Measurements from ENCODE around the gene RPS10.
"Not testable (repeated sequence)": the region's sequence is repeated elsewhere in the genome, so short reads cannot be mapped to it uniquely, and the experiment has no call there.

The RPS10 gene

GRCh38 chr6:34447386-34447785, 21.5 kb upstream of the RPS10 start:
- DNase-seq, result no peak

GRCh38 chr6:34445313-34445860, 19.5 kb upstream of the RPS10 start:
- no peak for DNase-seq

- no peak for DNase-seq
Observed at GRCh38 chr6:34441526-34441925, 15.7 kb upstream of the RPS10 start.

GRCh38 chr6:34439442-34439841, 13.6 kb upstream of the RPS10 start:
- no peak for DNase-seq

GRCh38 chr6:34438705-34439104, 12.8 kb upstream of the RPS10 start:
- no peak for DNase-seq

- no peak for DNase-seq
Observed at GRCh38 chr6:34437644-34437970, 11.7 kb upstream of the RPS10 start.

- no peak for DNase-seq
Observed at GRCh38 chr6:34436803-34437643, 11.2 kb upstream of the RPS10 start.

GRCh38 chr6:34435916-34436315, 10.0 kb upstream of the RPS10 start:
- no peak for DNase-seq

- peak in 1 of 5 experiments; percentile 18 for DNase-seq
Observed at GRCh38 chr6:34425132-34425497, 754 bp downstream of the RPS10 start.

- no peak for DNase-seq
Observed at GRCh38 chr6:34424200-34425131, 1.4 kb downstream of the RPS10 start.

GRCh38 chr6:34423254-34423653, 2.6 kb downstream of the RPS10 start:
- no peak for DNase-seq

GRCh38 chr6:34418367-34418766, 7.5 kb downstream of the RPS10 start:
- DNase-seq, result no peak

- no peak for DNase-seq
Observed at GRCh38 chr6:34416877-34417371, 8.9 kb downstream of the RPS10 start.

GRCh38 chr6:34414999-34415858, 10.6 kb downstream of the RPS10 start:
- DNase-seq, result peak in 2 of 5 experiments; percentile 13 to 71

GRCh38 chr6:34412643-34413214, 13.1 kb downstream of the RPS10 start:
- DNase-seq, result no peak

GRCh38 chr6:34412016-34412415, 13.9 kb downstream of the RPS10 start:
- no peak for DNase-seq

GRCh38 chr6:34407915-34408314, 18.0 kb downstream of the RPS10 start:
- DNase-seq, result not testable (repeated sequence)

GRCh38 chr6:34396518-34396917, 29.4 kb downstream of the RPS10 start:
- no peak for DNase-seq

- no peak for DNase-seq
Observed at GRCh38 chr6:34393966-34394305, 31.9 kb downstream of the RPS10 start.

- DNase-seq, result peak in 1 of 5 experiments; percentile 5
Observed at GRCh38 chr6:34393191-34393965, 32.5 kb downstream of the RPS10 start.

GRCh38 chr6:34392497-34393190, 33.2 kb downstream of the RPS10 start, which contains the start of gene NUDT3:
TSS of gene NUDT3 (minus strand) at chr6:34392669. CDS start at chr6:34392362, 307 bp downstream.
- peak; percentile 84 to 96 (median 89) for DNase-seq

Data from T-helper 2 cell (primary cell).